Measurements from ENCODE around the gene ECHDC3. TPM values are rescaled to one million over a fixed set of nuclear protein-coding genes. Genes with fewer than 3 reads are reported as not detected.

The ECHDC3 gene
- 13.9 and 15.1 TPM in 2 replicates for total RNA-seq

DNA sequence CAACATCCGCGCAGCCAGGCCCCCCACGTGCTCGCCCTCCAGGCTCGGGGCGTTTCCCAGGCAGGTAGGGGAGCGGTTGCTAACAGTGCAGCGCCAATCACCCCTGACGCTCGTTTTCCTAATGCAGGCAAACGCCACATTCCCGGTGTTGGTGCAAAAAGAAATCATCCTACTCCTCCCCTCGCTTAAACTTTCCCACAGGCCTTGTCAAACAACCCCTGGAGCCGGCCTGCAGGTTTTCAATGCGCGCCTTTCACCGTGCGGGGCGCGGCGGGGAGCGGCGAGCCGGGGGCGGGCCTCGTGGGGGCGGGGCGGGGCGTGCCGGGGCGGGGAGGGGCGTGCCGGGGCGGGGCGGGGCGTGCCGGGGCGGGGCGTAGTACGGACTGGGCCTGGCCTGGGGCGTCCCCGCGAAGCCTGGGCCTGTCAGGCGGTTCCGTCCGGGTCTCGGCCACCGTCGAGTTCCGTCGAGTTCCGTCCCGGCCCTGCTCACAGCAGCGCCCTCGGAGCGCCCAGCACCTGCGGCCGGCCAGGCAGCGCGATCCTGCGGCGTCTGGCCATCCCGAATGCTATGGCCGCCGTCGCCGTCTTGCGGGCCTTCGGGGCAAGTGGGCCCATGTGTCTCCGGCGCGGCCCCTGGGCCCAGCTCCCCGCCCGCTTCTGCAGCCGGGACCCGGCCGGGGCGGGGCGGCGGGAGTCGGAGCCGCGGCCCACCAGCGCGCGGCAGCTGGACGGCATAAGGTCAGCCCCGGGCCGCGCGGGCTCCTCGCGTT is at the start of gene ECHDC3:
Gene ECHDC3, plus strand, starts transcription at position 374 of the 770 bp plus-strand sequence. Its CDS starts 195 bp downstream, at position 569.

Other genes starting within 250 kb of the ECHDC3 start
- gene USP6NL, start 130.7 kb upstream of the ECHDC3 start, total RNA-seq = 10.3 and 11.1 TPM in 2 replicates
- gene PROSER2, start 81.0 kb downstream of the ECHDC3 start, total RNA-seq = 2.0 and 5.8 TPM in 2 replicates

All from smooth muscle cell of trachea (primary cell).